HG02642 (cell line): ENCODE results near the gene SLC25A12.
"Not testable (repeated sequence)": the region's sequence is repeated elsewhere in the genome, so short reads cannot be mapped to it uniquely, and the experiment has no call there.

Experiments used
- ATAC-seq: cut with Tn5 transposase; IDR thresholded peaks from one replicate; pipeline ENCODE4 v1.9.1; 2021; ENCODE audit warnings: mild to moderate bottlenecking; ENCODE audit not compliant: unreplicated experiment, poor library complexity

Gene SLC25A12, protein sequence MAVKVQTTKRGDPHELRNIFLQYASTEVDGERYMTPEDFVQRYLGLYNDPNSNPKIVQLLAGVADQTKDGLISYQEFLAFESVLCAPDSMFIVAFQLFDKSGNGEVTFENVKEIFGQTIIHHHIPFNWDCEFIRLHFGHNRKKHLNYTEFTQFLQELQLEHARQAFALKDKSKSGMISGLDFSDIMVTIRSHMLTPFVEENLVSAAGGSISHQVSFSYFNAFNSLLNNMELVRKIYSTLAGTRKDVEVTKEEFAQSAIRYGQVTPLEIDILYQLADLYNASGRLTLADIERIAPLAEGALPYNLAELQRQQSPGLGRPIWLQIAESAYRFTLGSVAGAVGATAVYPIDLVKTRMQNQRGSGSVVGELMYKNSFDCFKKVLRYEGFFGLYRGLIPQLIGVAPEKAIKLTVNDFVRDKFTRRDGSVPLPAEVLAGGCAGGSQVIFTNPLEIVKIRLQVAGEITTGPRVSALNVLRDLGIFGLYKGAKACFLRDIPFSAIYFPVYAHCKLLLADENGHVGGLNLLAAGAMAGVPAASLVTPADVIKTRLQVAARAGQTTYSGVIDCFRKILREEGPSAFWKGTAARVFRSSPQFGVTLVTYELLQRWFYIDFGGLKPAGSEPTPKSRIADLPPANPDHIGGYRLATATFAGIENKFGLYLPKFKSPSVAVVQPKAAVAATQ

DNA sequence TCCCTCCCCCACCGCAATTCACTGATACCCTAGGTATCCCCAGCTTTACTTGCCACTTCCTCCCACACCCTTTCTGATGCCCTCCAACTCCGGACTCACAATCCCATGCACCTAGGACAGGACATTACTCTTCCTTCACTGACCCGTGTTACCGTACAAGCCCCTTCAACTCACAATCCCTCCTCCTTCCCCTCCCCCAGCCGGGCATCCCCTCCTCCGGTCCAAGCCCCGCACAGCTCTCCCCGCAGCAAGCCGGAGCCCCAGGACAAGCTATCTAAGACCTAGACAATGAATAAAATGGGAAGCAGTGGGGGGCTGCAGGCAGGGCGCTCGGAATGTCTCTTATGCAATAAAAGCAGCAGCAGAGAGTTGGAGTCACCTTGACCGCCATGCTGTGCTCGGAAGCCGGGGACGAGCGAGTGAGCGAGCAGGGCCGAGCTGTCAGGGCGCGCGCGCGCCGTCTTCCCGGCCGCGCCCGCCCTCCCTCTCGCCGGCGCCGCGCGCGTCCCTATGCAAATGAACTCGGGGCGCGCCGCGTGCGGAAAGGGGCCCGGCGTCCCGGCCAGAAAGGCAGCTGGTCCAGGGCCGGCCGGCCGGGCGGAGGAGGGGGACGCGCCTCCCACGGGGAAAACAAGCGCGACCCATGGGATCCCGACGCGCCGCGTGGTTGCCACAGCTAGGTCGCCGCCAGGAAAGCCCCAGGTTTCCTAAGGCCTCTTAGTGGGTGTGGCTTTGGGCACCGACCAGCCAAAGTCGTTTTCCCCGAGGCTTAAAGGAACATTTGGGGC, at the start of gene SLC25A12:
TSS of gene SLC25A12 (minus strand) at position 421 of the 788 bp plus-strand sequence. CDS start at position 391, 30 bp downstream.
- ATAC-seq = peak; percentile 96

DNA sequence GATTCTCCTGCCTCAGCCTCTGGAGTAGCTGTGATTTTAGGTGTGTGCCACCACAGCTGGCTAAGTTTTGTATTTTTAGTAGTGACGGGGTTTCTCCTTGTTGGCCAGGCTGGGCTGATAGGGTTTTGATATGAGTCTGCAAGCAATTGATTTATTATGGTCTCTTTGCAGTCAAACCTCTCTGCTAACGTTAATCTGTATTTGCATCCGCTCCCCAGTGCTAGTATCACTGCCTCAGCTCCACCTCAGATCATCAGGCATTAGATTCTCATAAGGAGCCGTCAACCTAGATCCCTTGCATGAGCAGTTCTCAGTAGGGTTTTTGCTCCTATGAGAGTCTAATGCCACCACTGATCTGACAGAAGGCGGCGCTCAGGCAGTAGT, 47.3 kb upstream of the SLC25A12 start:
- no peak for ATAC-seq

DNA sequence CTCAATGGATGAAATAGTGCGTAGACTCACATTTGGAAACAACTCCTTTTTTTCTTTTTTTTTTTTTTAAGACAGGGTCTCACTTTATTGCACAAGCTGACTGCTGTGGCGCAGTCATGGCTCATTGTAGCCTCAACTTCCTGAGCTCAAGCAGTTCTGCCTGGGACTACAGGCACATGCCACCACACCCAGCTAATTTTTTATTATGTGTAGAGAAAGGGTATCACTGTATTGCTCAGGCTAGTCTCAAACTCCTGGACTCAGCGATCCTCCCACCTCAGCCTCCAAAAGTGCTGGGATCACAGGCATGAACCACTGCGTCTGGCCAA, 45.7 kb upstream of the SLC25A12 start:
- no peak for ATAC-seq

DNA sequence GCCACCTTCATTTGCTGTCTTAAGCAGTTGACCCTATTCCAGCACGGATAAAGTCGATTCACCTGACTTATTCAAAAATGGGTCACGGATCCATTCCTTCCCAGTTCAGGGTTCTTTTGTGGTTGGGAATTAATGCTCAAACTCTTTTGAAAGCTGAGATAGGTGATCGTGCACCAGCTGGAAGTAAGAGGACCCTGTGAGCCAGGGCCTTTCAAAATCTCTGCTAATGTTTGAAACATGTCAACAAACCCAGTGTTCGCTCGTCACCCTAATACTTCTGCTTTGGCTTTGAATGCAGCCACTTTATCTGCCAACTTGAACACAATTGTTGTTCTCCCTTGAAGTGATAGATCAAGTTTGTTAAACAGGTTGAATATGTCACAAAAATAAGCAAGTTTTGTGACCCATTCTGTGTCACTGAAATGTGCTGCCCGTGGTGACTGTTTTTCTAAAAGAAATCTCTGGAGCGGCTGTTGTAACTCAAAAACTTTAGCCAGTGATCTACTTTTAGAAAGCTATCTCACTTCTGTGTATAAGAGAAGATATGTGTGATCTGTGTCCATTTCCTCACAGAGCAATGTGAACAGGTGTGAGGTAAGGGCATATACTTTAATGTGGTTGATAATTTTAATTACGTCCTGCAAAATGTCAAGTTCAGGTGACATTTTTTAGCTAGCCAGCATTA, 45.2 kb upstream of the SLC25A12 start:
- ATAC-seq = no peak

DNA sequence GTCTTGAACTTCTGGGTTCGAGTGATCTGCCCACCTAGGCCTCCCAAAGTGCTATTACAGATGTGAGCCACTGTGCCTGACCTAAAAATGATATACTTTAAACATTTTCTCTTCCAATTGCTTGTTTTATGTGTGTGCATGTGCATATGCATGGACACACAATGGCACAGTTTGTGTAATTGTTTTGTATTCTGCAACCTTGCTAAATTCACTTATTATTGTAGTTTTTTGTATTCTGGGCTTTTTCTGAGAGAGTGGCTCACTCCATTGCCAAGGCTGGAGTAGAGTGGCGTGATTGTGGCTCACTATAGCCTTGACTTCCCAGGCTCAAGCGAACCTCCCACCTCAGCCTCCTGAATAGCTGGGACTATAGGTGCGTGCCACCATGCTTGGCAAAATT, 36.3 kb upstream of the SLC25A12 start:
- ATAC-seq = no peak

DNA sequence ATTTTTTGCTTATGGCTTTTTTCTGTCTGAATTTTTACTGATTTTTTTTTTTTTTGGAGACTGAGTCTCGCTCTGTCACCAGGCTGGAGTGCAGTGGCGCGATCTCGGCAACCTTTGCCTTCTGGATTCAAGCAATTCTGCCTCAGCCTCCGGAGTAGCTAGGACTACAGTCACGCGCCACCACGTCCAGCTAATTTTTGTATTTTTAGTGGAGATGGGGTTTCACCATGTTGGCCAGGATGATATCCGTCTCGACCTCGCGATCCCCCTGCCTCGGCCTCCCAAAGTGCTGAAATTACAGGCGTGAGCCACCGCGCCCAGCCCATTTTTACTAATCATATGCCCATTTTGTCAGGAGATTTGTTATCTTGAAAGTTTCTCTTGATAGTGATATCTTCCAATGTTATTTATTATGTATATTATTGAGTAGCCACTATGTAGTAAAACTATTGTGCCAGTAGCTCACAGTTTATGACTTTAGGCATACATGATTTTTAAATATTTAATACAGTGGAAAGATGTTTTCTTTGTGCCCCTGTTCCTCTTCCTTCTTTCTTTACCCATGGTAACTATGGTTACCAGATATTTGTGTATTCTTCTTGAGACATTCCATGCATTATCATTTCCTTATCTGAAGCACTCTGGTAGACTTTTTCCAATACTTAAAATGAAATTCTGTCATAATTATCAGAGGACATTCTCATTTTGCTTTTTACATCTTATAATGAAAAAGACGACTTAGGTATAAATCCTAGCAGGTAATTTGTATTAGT, 30.3 kb upstream of the SLC25A12 start:
- no peak for ATAC-seq

DNA sequence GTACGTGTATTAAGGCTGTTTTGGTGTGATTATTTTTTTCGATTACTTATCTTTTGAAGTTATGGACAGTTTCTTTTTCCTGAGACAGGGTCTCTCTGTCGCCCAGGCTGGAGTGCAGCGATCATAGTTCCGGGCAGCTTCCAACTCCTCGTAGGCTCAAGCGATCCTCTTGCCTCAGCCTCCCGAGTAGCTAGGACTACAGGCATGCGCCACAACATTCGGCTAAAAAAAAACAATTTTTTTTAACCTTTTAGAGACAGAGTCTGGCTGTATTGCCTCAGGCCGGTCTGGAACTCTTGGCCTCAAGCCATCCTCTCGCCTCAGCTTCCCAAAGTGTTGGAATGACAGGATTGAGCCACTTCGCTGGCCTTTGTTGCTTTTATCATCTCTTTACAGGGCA, 29.2 kb upstream of the SLC25A12 start:
- no peak for ATAC-seq

DNA sequence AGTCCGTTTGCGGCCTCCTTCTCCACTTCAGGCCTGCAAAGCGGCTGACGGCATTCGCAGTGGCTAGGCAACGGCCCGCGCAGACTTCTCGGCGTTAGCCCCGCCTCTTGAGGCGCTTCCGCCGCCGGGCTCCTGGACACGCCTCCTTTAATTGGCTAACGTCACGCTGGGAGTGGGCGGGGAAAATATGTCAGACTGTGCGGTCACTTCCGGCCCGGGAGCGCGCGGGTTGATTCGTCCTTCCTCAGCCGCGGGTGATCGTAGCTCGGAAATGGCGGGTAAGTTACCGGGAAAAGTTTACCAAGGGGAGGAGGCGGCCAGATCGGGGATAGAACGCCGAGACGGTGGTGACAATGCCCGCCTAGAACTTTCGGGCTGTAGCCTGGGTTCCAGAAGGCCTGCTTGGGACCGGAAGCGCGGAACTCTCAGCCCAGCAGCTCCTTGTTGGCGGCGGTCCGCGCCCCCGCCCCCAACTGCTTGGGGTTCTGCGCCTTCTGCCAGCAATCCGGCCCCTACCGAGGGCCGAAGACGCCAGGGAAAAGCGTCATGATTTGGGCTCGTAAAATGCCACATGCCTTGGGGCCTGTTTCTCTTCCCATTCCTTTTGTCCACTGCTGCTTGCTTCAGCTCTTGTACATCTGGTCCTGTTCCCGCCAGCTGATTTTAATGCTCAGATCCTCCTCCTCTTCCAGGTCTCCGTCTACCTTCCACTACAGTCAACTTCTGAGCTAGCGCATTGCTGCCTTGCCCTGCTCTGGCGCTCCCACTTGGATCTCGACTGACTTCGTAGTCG, 28.4 kb upstream of the SLC25A12 start, which contains the start of gene HAT1:
TSS of gene HAT1 (plus strand) at position 232 of the 793 bp plus-strand sequence. CDS start at position 272, 40 bp downstream.
- peak; percentile 99 for ATAC-seq

DNA sequence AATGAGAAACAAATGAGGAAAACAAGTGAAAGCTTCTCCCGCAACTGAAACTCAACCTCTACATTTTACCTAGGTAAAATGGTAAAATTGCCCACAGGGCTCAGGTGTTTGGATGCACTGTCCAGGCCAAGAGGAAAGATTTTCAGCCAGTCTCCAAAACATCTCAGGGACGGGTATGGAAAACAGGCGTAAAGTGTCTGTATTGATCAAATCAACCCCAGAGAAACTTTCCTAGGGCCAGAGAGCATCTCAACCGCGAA, 27.9 kb upstream of the SLC25A12 start:
- no peak for ATAC-seq

DNA sequence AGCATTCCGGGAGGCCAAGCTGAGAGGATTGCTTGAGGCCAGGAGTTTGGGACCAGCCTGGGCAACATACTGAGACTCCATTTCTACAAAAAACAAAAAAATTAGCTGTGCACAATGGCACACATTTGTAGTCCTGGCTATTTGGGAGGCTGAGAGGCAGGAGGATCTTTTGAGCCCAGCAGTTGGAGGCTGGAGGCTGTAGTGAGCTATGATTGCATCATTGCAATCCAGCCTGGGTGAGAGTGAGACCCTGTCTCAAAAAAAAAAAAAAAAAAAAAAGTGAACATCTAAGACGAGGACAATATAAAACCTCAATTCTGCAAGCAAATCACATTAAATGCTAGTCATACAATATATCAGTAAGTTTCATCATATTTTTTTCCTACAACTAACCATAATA, 25.4 kb upstream of the SLC25A12 start:
- no peak for ATAC-seq

DNA sequence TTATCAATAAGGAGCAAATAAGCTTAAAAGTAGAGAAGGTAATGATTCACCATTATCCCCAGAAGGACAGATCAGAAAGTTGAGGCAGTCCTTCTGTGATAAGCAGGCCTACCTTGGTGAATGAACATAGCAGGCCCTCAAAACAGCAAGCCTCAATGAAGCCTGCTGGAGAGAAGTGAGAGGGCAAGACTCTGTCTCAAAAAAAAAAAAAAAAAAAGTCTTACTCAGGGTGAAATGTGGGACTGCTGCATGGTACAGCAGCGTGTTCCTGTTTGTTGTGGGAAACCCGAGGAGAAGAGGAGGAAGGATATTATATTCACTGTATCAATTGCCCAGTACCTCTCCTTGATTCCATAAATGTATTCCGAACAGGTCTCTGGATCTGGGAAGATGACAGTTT, 19.5 kb upstream of the SLC25A12 start:
- no peak for ATAC-seq

DNA sequence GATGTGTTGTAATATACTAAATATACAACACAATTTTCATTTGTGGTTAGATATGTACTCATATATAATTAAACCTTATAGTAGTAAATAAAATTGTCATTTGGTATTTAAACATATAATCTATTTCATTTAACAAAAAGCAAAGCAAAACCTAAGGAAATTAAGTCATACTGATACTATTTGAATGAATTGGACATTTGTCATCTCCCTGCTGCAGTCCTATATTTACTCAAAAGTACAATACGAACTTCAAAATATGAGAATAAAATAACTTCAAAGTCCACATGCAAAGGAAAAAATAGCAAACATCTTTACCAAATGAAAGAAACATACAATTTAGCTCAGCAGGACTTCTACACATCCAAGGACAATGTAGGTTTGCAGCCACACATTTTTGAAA, 16.4 kb upstream of the SLC25A12 start:
- ATAC-seq = no peak

DNA sequence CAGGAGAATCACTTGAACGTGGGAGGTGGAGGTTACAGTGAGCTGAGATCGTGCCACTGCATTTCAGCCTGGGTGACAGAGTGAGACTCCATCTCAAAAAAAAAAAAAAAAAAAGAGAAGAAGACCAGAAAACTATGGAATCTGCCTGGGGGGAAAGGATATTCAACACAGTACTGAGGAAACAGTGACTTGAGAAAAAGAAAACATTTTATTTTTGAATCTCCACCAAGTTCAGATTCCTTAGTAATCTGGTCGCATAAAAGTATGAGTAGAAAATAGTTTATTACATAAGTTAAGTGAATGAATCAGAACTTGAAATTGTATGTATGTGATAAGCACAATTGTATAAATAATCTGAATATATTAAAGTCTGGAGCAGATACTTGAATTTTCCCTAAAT, 15.2 kb upstream of the SLC25A12 start:
- no peak for ATAC-seq

DNA sequence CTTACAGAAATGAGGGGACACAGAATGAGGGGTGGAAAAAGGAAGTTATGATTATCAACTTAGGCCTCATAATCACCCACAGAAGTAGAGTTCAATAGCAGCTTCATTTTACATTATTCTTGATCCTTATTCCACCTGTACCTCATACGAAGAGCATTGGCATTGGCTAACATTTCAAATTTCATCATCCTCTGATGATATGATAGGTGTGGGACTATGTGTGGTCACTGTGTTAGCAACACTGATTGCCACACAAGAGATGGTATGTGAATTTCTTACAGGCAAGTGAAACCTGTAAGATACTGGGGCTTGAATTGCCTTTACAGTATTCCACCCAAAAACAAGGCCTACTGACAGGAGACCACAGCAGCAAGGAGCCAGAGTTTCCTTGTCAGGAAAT, 14.2 kb upstream of the SLC25A12 start:
- no peak for ATAC-seq

DNA sequence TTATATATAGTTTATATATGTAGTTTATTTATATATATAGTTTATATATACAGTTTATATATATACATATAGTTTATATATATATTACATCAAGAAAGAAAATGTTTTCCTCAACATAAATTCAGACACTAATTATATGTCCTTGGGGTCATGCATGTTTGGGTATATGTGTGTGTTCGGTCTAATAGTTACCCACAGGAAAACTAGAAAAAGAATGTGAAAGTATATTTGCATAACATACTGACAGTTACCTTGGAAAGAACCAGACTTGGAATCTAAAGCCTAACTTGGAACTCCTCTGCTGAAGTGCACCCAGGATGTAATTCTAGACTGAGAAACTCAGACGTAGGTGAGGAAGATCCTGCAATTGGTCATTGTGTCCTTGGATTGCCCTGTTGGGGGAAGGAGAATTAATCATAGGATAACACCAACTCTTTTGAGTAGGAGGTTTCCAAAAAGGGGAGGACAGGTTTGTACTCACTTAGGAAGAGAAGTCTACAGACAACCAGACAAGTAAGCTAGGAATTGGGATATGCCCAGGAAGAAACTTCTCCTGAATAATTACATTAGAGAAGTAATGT, 8.9 kb upstream of the SLC25A12 start:
- ATAC-seq = no peak

DNA sequence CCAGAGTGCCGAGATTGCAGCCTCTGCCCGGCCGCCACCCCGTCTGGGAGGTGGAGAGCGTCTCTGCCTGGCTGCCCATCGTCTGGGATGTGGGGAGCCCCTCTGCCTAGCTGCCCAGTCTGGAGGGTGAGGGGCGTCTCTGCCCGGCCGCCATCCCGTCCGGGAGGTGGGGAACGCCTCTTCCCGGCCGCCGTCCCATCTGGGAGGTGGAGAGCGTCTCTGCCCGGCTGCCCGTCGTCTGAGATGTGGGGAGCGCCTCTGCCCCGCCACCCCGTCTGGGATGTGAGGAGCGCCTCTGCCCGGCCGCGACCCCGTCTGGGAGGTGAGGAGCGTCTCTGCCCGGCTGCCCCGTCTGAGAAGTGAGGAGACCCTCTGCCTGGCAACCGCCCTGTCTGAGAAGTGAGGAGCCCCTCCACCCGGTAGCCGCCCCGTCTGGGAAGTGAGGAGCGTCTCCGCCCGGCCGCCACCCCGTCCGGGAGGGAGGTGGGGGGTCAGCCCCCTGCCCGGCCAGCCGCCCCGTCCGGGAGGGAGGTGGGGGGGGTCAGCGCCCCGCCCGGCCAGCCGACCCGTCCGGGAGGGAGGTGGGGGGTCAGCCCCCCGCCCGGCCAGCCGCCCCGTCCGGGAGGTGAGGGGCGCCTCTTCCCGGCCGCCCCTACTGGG, 5.7 kb upstream of the SLC25A12 start:
- ATAC-seq = not testable (repeated sequence)

DNA sequence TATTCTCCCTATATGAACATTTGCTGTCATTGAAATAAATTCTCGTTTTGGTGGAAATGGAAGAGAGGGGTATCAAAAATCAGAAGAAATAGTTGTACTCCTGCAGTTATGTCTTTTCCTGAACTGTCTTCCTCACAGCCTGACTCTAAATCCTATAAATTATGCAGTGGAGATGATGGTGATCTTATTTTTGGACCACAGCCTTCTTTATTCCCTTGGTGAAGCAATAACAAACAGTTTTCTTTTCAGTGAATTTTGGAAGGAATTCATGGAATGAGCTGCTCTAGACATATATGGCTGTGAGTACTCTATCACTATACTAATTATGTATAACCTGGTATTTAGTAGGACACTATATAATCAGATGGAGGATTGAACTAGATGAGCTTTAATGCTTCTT, 1.7 kb upstream of the SLC25A12 start:
- ATAC-seq = no peak

DNA sequence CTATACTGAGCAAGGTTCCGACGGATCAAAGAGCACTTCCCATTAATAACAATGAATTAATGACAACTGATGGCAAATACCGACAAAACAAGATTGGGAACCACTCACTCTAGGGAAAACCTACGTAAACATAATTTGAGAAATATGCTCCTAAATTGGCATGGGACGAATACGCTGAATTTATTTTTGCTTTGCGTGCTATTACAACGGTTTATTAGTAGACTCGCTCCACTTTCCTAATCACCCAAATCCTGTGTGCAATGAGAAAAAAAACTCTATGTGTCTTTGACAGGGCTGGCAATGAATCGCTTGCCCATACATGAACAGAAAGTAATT, 536 bp upstream of the SLC25A12 start:
- ATAC-seq = no peak
